Liver (tissue), 9 donors: Measurements from ENCODE around the gene PSMB2. TPM values are rescaled to one million over a fixed set of nuclear protein-coding genes. Genes with fewer than 3 reads are reported as not detected.

ENCODE experiments used
- DNase-seq: peaks from one replicate; pipeline ENCODE4 v3.0.0-alpha.2; 2017; ENCODE audit warnings: low spot score
- H3K27ac ChIP-seq, 2 donors: one replicate each; pipeline ENCODE4 v1.7.0; 2013; ENCODE audit warnings: inconsistent platforms in 2 of 2, low read length in 2 of 2, control low read depth in 1 of 2, low read depth in 1 of 2, mild to moderate bottlenecking in 1 of 2
- H3K27me3 ChIP-seq, 4 donors: one replicate each; pipeline versions ENCODE4 v1.6.1 to v1.7.0; 2013; ENCODE audit warnings: low read length in 3 of 4, inconsistent platforms in 1 of 4, mild to moderate bottlenecking in 1 of 4, moderate library complexity in 1 of 4; ENCODE audit not compliant: control insufficient read depth in 4 of 4, insufficient read depth in 4 of 4
- H3K36me3 ChIP-seq, 4 donors: one replicate each; pipeline versions ENCODE4 v1.6.1 to v1.7.0; 2013; ENCODE audit warnings: low read length in 3 of 4, mild to moderate bottlenecking in 3 of 4, low read depth in 1 of 4, moderate library complexity in 1 of 4; ENCODE audit not compliant: control insufficient read depth in 4 of 4, insufficient read depth in 3 of 4
- H3K4me1 ChIP-seq, 4 donors: one replicate each; pipeline versions ENCODE4 v1.6.1 to v1.7.0; 2013; ENCODE audit warnings: low read length in 3 of 4, mild to moderate bottlenecking in 3 of 4, moderate library complexity in 1 of 4; ENCODE audit not compliant: control insufficient read depth in 4 of 4, insufficient read depth in 4 of 4
- H3K4me3 ChIP-seq, 3 donors: one replicate each; pipeline versions ENCODE4 v1.6.1 to v1.7.0; 2013; ENCODE audit warnings: low read length in 3 of 3, control low read depth in 1 of 3, low read depth in 1 of 3, mild to moderate bottlenecking in 1 of 3
- H3K9ac ChIP-seq, 2 donors: one replicate each; pipeline ENCODE4 v1.7.0; 2013; ENCODE audit warnings: low read length in 2 of 2, mild to moderate bottlenecking in 2 of 2, moderate library complexity in 2 of 2, control low read depth in 1 of 2, low read depth in 1 of 2
- H3K9me3 ChIP-seq, 4 donors: one replicate each; pipeline versions ENCODE4 v1.6.1 to v1.7.0; 2013; ENCODE audit warnings: low read length in 3 of 4; ENCODE audit not compliant: control insufficient read depth in 4 of 4
- ATF3 ChIP-seq: IDR thresholded peaks from 2 replicates; pipeline ENCODE4 v1.6.1; 2016; ENCODE audit warnings: antibody characterized with exemption
- CTCF ChIP-seq: fragments of 150-350 bp; IDR thresholded peaks from 2 replicates; pipeline ENCODE4 v1.5.1; 2017; ENCODE audit warnings: improper control_type of control experiment, low read depth, low read length; ENCODE audit not compliant: missing input control
- EGR1 ChIP-seq, 2 donors: IDR thresholded peaks; 2 replicates each; pipeline ENCODE4 v1.6.1; 2016 to 2018; ENCODE audit warnings: antibody characterized with exemption in 2 of 2, low read depth in 2 of 2
- FOXA1 ChIP-seq: IDR thresholded peaks from 2 replicates; pipeline ENCODE4 v1.6.1; 2016; ENCODE audit warnings: antibody characterized with exemption
- FOXA2 ChIP-seq: IDR thresholded peaks from 2 replicates; pipeline ENCODE4 v1.6.1; 2016; ENCODE audit warnings: antibody characterized with exemption
- GABPA ChIP-seq, 2 donors: IDR thresholded peaks in 1 of 2; conservative IDR thresholded peaks in 1 of 2; 2 replicates each; pipeline ENCODE4 v1.6.1; 2016; ENCODE audit warnings: antibody characterized with exemption in 2 of 2, mild to moderate bottlenecking in 1 of 2, moderate library complexity in 1 of 2
- HNF4A ChIP-seq, 2 donors: conservative IDR thresholded peaks; 2 replicates each; pipeline ENCODE4 v1.6.1; 2016; ENCODE audit warnings: antibody characterized with exemption in 2 of 2, mild to moderate bottlenecking in 2 of 2
- HNF4G ChIP-seq: IDR thresholded peaks from 2 replicates; pipeline ENCODE4 v1.6.1; 2016; ENCODE audit warnings: antibody characterized with exemption
- JUND ChIP-seq, 2 donors: IDR thresholded peaks; 2 replicates each; pipeline ENCODE4 v1.6.1; 2016; ENCODE audit warnings: antibody characterized with exemption in 2 of 2
- MAX ChIP-seq: IDR thresholded peaks from 2 replicates; pipeline ENCODE4 v1.6.1; 2016; ENCODE audit warnings: antibody characterized with exemption
- NR2F2 ChIP-seq: IDR thresholded peaks from 2 replicates; pipeline ENCODE4 v1.6.1; 2016; ENCODE audit warnings: antibody characterized with exemption
- RAD21 ChIP-seq, 2 donors: IDR thresholded peaks; 2 replicates each; pipeline ENCODE4 v1.6.1; 2016; ENCODE audit warnings: antibody characterized with exemption in 2 of 2, mild to moderate bottlenecking in 2 of 2
- REST ChIP-seq: IDR thresholded peaks from 2 replicates; pipeline ENCODE4 v1.6.1; 2016; ENCODE audit warnings: antibody characterized with exemption, mild to moderate bottlenecking
- RXRA ChIP-seq, 2 donors: IDR thresholded peaks; 2 replicates each; pipeline ENCODE4 v1.6.1; 2017 to 2018; ENCODE audit warnings: antibody characterized with exemption in 2 of 2, mild to moderate bottlenecking in 1 of 2
- SP1 ChIP-seq: IDR thresholded peaks from 2 replicates; pipeline ENCODE4 v1.6.1; 2018; ENCODE audit warnings: antibody characterized with exemption, mild to moderate bottlenecking
- TAF1 ChIP-seq: conservative IDR thresholded peaks from 2 replicates; pipeline ENCODE4 v1.6.1; 2016; ENCODE audit warnings: antibody characterized with exemption, mild to moderate bottlenecking
- YY1 ChIP-seq: IDR thresholded peaks from 2 replicates; pipeline ENCODE4 v1.6.1; 2016; ENCODE audit warnings: antibody characterized with exemption, mild to moderate bottlenecking
- ZBTB33 ChIP-seq: IDR thresholded peaks from 2 replicates; pipeline ENCODE4 v1.6.1; 2016; ENCODE audit warnings: antibody characterized with exemption
- WGBS: extraction: QIAGEN DNeasy Blood & Tissue Kit; methylation state at CpG from one replicate; pipeline ENCODE4 v1.1.7; 2013; 5-methylcytosine and 5-hydroxymethylcytosine counted together
- polyA plus RNA-seq, 2 donors: library from polyadenylated mRNA; stranded (reverse) in 1 of 2; unstranded in 1 of 2; fragments of 200-250 nt in 1 of 2; fragments of >200 nt in 1 of 2; fragmentation: Nextera tagmentation in 1 of 2; extraction: Ambion mirVana in 1 of 2; gene quantifications; one replicate each; pipeline versions ENCODE4 v1.2.1 to v1.2.3, GENCODE V29; 2013 to 2015
- total RNA-seq, 2 donors: library from RNA; depleted of rRNA; stranded (reverse); fragments of >200 nt; gene quantifications; one replicate each; pipeline ENCODE4 v1.2.3, GENCODE V29; 2014
- donor health status: healthy.
- donor health status: healthy.
- donor health status: healthy.
- donor health status: healthy.
- donor health status: healthy.

Gene PSMB2
- total and polyA plus RNA-seq, 4 donors: 19.1 to 76.6 (median 40.8) TPM

- no peak overlapping the region for H3K4me3 ChIP-seq
- no peak overlapping the region for H3K27ac ChIP-seq
- TF ChIP-seq CTCF: no peak
- no peak for TF ChIP-seq SP1
- TF ChIP-seq ZBTB33: no peak
- no peak for TF ChIP-seq FOXA2
- TF ChIP-seq RAD21 (IDR thresholded peaks at IDR 0.05): no peak
- no peak for TF ChIP-seq GABPA (IDR thresholded peaks at IDR 0.05 in 1 of 2, conservative IDR thresholded peaks at IDR 0.05 in 1 of 2)
- TF ChIP-seq MAX: no peak
- no peak for TF ChIP-seq JUND (IDR thresholded peaks at IDR 0.05)
- no peak for TF ChIP-seq HNF4A (conservative IDR thresholded peaks at IDR 0.05)
- TF ChIP-seq FOXA1: no peak
- TF ChIP-seq RXRA (IDR thresholded peaks at IDR 0.05): no peak
- H3K9ac ChIP-seq: no peak overlapping the region
- peaks cover 0 to 6% (median 3%) of the 10 kb centered on the region in 4 donors for H3K27me3 ChIP-seq
- H3K4me1 ChIP-seq: peaks cover 0 to 7% (median 3%) of the 10 kb centered on the region in 4 donors
- no peak for DNase-seq
- peaks cover 0 to 2% (median 0%) of the 10 kb centered on the region in 4 donors for H3K36me3 ChIP-seq
- no peaks in the 10 kb centered on the region for H3K9me3 ChIP-seq
- 90% methylated on average over 10 of the region's 10 CpGs for WGBS
Measured at GRCh38 chr1:35570589-35571137, 70.7 kb downstream of the PSMB2 start.

GRCh38 chr1:35569936-35570335, 71.4 kb downstream of the PSMB2 start:
- no peak overlapping the region for H3K9ac ChIP-seq
- no peak overlapping the region for H3K4me3 ChIP-seq
- H3K27me3 ChIP-seq: peaks cover 0 to 6% (median 3%) of the 10 kb centered on the region in 4 donors
- H3K9me3 ChIP-seq: no peaks in the 10 kb centered on the region
- 78% methylated on average over 1 of the region's 1 CpG for WGBS
- no peak overlapping the region for H3K27ac ChIP-seq
- H3K36me3 ChIP-seq: peaks cover 0 to 3% (median 0%) of the 10 kb centered on the region in 4 donors
- DNase-seq: no peak
- TF ChIP-seq YY1: no peak
- no peak for TF ChIP-seq TAF1
- no peak for TF ChIP-seq ATF3
- TF ChIP-seq REST: no peak
- TF ChIP-seq ZBTB33: no peak
- no peak for TF ChIP-seq RAD21 (IDR thresholded peaks at IDR 0.05)
- no peak for TF ChIP-seq FOXA1
- no peak for TF ChIP-seq RXRA (IDR thresholded peaks at IDR 0.05)
- TF ChIP-seq EGR1 (IDR thresholded peaks at IDR 0.05; ENCODE audit: low read depth in 2 of 2): no peak
- no peak for TF ChIP-seq NR2F2
- TF ChIP-seq GABPA (IDR thresholded peaks at IDR 0.05 in 1 of 2, conservative IDR thresholded peaks at IDR 0.05 in 1 of 2): no peak
- TF ChIP-seq SP1: no peak
- TF ChIP-seq CTCF: no peak
- no peak for TF ChIP-seq MAX
- TF ChIP-seq JUND (IDR thresholded peaks at IDR 0.05): no peak
- no peak for TF ChIP-seq FOXA2
- TF ChIP-seq HNF4G: no peak
- H3K4me1 ChIP-seq: peaks cover 0 to 7% (median 3%) of the 10 kb centered on the region in 4 donors
